IMR-90 (cell line): ENCODE data around the gene SEC61B. TPM values are rescaled to one million over a fixed set of nuclear protein-coding genes. Genes with fewer than 3 reads are reported as not detected.

Experiments used
- ATAC-seq: fragments of 200-7000 bp; cut with Tn5 transposase; 2 replicates; pipeline ENCODE4 v1.9.1; 2020; ENCODE audit warnings: low read depth, mild to moderate bottlenecking, moderate library complexity
- BruUV-seq: library from RNA; stranded (reverse); fragments of 400-500 nt; replicated peaks from 2 replicates; lab custom pipeline; 2021; lab: Mats Ljungman, UMichigan
- CTCF ChIA-PET: fragments of 300-600 bp; formaldehyde crosslinking; extraction: SDS; loops from one replicate; lab custom pipeline; 2021; ENCODE audit warnings: antibody characterized with exemption; lab: Yijun Ruan, JAX
- POLR2A ChIA-PET: fragments of 300-600 bp; sonication (Branson Sonifier 250); formaldehyde crosslinking; loops from one replicate; lab custom pipeline; 2022; ENCODE audit warnings: antibody characterized with exemption; ENCODE audit not compliant: unreplicated experiment; lab: Charles Lee
- DNase-seq: peaks from one replicate; pipeline ENCODE4 v3.0.0; 2013
- H2AFZ ChIP-seq: replicated peaks from 2 replicates; pipeline ENCODE3; 2013; ENCODE audit warnings: low read length, mild to moderate bottlenecking; ENCODE audit not compliant: poor library complexity
- H2AK5ac ChIP-seq: 2 replicates; pipeline ENCODE4 v1.6.1; 2013; ENCODE audit warnings: low read depth, low read length, inconsistent platforms
- H2AK9ac ChIP-seq: replicated peaks from 2 replicates; pipeline ENCODE3; 2013; ENCODE audit warnings: mild to moderate bottlenecking, low read depth, low read length, moderate library complexity; ENCODE audit not compliant: poor library complexity
- H2BK120ac ChIP-seq: 2 replicates; pipeline ENCODE4 v1.6.1; 2013; ENCODE audit warnings: low read depth, low read length, inconsistent platforms
- H2BK15ac ChIP-seq: 3 replicates; pipeline ENCODE4 v1.6.1; 2013; ENCODE audit warnings: low read depth, low read length, inconsistent platforms
- H2BK20ac ChIP-seq: 2 replicates; pipeline ENCODE4 v1.6.1; 2013; ENCODE audit warnings: low read depth, mild to moderate bottlenecking, inconsistent platforms, low read length, moderate library complexity
- H2BK5ac ChIP-seq: 2 replicates; pipeline ENCODE4 v1.6.1; 2013; ENCODE audit warnings: mild to moderate bottlenecking, low read depth, low read length, inconsistent platforms; ENCODE audit not compliant: poor library complexity, severe bottlenecking
- H3K14ac ChIP-seq: replicated peaks from 2 replicates; pipeline ENCODE4 v1.6.1; 2013; ENCODE audit warnings: low read depth, low read length, inconsistent platforms
- H3K18ac ChIP-seq: 2 replicates; pipeline ENCODE4 v1.6.1; 2013; ENCODE audit warnings: low read depth, low read length, control low read depth
- H3K23ac ChIP-seq: 2 replicates; pipeline ENCODE4 v1.6.1; 2013; ENCODE audit warnings: low read depth, low read length, inconsistent platforms
- H3K27ac ChIP-seq: 2 replicates; pipeline ENCODE4 v1.5.1; 2013; ENCODE audit warnings: mild to moderate bottlenecking, control low read depth, low read length; ENCODE audit not compliant: insufficient read depth
- H3K27me3 ChIP-seq: 2 replicates; pipeline ENCODE4 v1.6.1; 2013; ENCODE audit warnings: low read length; ENCODE audit not compliant: control insufficient read depth, insufficient read depth
- H3K36me3 ChIP-seq: 2 replicates; pipeline ENCODE4 v1.6.1; 2013; ENCODE audit warnings: low read length, mixed read lengths; ENCODE audit not compliant: control insufficient read depth, insufficient read depth
- H3K4ac ChIP-seq: 2 replicates; pipeline ENCODE4 v1.6.1; 2013; ENCODE audit warnings: low read depth, low read length, inconsistent platforms
- H3K4me1 ChIP-seq: 2 replicates; pipeline ENCODE4 v1.6.1; 2013; ENCODE audit warnings: low read length, mixed read lengths; ENCODE audit not compliant: control insufficient read depth, insufficient read depth
- H3K4me2 ChIP-seq: 2 replicates; pipeline ENCODE4 v1.6.1; 2013; ENCODE audit warnings: low read depth, mild to moderate bottlenecking, control low read depth, low read length, moderate library complexity
- H3K4me3 ChIP-seq: 2 replicates; pipeline ENCODE4 v1.5.1; 2013; ENCODE audit warnings: low read depth, mild to moderate bottlenecking, control low read depth, low read length, moderate library complexity; ENCODE audit not compliant: insufficient read depth
- H3K56ac ChIP-seq: 2 replicates; pipeline ENCODE4 v1.6.1; 2013; ENCODE audit warnings: low read length, inconsistent platforms; ENCODE audit not compliant: insufficient read depth; ENCODE audit errors: extremely low read depth
- H3K79me1 ChIP-seq, 2 experiments: 2 replicates each; pipeline ENCODE4 v1.6.1; 2013; ENCODE audit warnings: low read length in 2 of 2, inconsistent platforms in 1 of 2, low read depth in 1 of 2
- H3K9ac ChIP-seq: 2 replicates; pipeline ENCODE4 v1.6.1; 2013; ENCODE audit warnings: low read depth, low read length, control low read depth
- H3K9me1 ChIP-seq: 2 replicates; pipeline ENCODE4 v1.6.1; 2013; ENCODE audit warnings: low read length, inconsistent platforms; ENCODE audit not compliant: insufficient read depth
- H3K9me3 ChIP-seq: 2 replicates; pipeline ENCODE4 v1.6.1; 2013; ENCODE audit warnings: low read length; ENCODE audit not compliant: control insufficient read depth, insufficient read depth
- H4K20me1 ChIP-seq: 2 replicates; pipeline ENCODE4 v1.6.1; 2013; ENCODE audit warnings: low read length, inconsistent platforms; ENCODE audit not compliant: insufficient read depth
- H4K5ac ChIP-seq: 2 replicates; pipeline ENCODE4 v1.6.1; 2013; ENCODE audit warnings: mild to moderate bottlenecking, low read depth, low read length, control low read depth
- H4K8ac ChIP-seq, 2 experiments: 2 replicates each; pipeline ENCODE4 v1.6.1; 2013; ENCODE audit warnings: low read depth in 2 of 2, low read length in 2 of 2, control low read depth in 1 of 2, inconsistent platforms in 1 of 2
- H4K91ac ChIP-seq: 2 replicates; pipeline ENCODE4 v1.6.1; 2013; ENCODE audit warnings: low read depth, low read length, inconsistent platforms; ENCODE audit not compliant: insufficient read depth
- BHLHE40 ChIP-seq: fragments of 150-350 bp; IDR thresholded peaks from 2 replicates; pipeline ENCODE4 v1.6.1; 2016; ENCODE audit warnings: mild to moderate bottlenecking, low read depth, low read length
- CEBPB ChIP-seq: IDR thresholded peaks from 2 replicates; pipeline ENCODE4 v1.6.1; 2012; ENCODE audit warnings: low read depth, low read length, improper control_type of control experiment
- CHD1 ChIP-seq: IDR thresholded peaks from 2 replicates; pipeline ENCODE4 v1.6.1; 2012; ENCODE audit warnings: low read depth, low read length, improper control_type of control experiment
- CTCF ChIP-seq: conservative IDR thresholded peaks from 2 replicates; pipeline ENCODE4 v1.5.1; 2012; ENCODE audit warnings: mild to moderate bottlenecking, low read depth, low read length, improper control_type of control experiment
- ELK1 ChIP-seq: fragments of 150-350 bp; IDR thresholded peaks from 2 replicates; pipeline ENCODE4 v1.6.1; 2016; ENCODE audit warnings: low read depth, mild to moderate bottlenecking, low read length, moderate library complexity, borderline replicate concordance
- FOS ChIP-seq: fragments of 150-350 bp; IDR thresholded peaks from 2 replicates; pipeline ENCODE4 v1.6.1; 2016; ENCODE audit warnings: low read depth, low read length
- MAFK ChIP-seq: IDR thresholded peaks from 2 replicates; pipeline ENCODE4 v1.6.1; 2012; ENCODE audit warnings: low read depth, low read length, improper control_type of control experiment
- MAZ ChIP-seq: IDR thresholded peaks from 2 replicates; pipeline ENCODE4 v1.6.1; 2012; ENCODE audit warnings: low read depth, mild to moderate bottlenecking, low read length, improper control_type of control experiment, moderate library complexity, borderline replicate concordance
- MXI1 ChIP-seq: IDR thresholded peaks from 2 replicates; pipeline ENCODE4 v1.6.1; 2012; ENCODE audit warnings: low read depth, mild to moderate bottlenecking, low read length, moderate library complexity, borderline replicate concordance
- NFE2L2 ChIP-seq: fragments of 150-350 bp; IDR thresholded peaks from 2 replicates; pipeline ENCODE4 v1.6.1; 2016; ENCODE audit warnings: low read depth, mild to moderate bottlenecking, low read length
- RAD21 ChIP-seq: IDR thresholded peaks from 2 replicates; pipeline ENCODE4 v1.6.1; 2012; ENCODE audit warnings: low read length, improper control_type of control experiment
- RCOR1 ChIP-seq: IDR thresholded peaks from 2 replicates; pipeline ENCODE4 v1.6.1; 2012; ENCODE audit warnings: mild to moderate bottlenecking, low read length, improper control_type of control experiment; ENCODE audit not compliant: insufficient replicate concordance
- RFX5 ChIP-seq: IDR thresholded peaks from 2 replicates; pipeline ENCODE4 v1.8.0; 2012; ENCODE audit warnings: low read depth, mild to moderate bottlenecking, low read length, moderate library complexity
- SMC3 ChIP-seq: fragments of 150-350 bp; IDR thresholded peaks from 2 replicates; pipeline ENCODE4 v1.6.1; 2016; ENCODE audit warnings: low read depth, mild to moderate bottlenecking, antibody characterized with exemption, low read length, moderate library complexity
- USF2 ChIP-seq: fragments of 150-350 bp; IDR thresholded peaks from 2 replicates; pipeline ENCODE4 v1.6.1; 2017; ENCODE audit warnings: mild to moderate bottlenecking, antibody characterized with exemption, low read length, low read depth
- WGBS, 2 experiments: methylation state at CpG; one replicate each; pipeline versions ENCODE4 v1.1.5 to v1.1.7; 2013; ENCODE audit warnings: missing lambda C conversion rate in 2 of 2; ENCODE audit not compliant: insufficient read length in 1 of 2; ENCODE audit errors: extremely low coverage in 2 of 2; 5-methylcytosine and 5-hydroxymethylcytosine counted together
- dilution Hi-C: fragments of 300-500 bp; cut with HindIII; formaldehyde crosslinking; loops from one replicate; pipeline ENCODE4 v1.14.3; 2018; ENCODE audit warnings: low sequenced_read_pairs; ENCODE audit not compliant: unreplicated experiment
- in situ Hi-C: fragments of 300-500 bp; cut with MboI; formaldehyde crosslinking; loops from 3 replicates; pipeline ENCODE4 v1.14.3; 2019; ENCODE audit warnings: low sequenced_read_pairs, inconsistent platforms, mixed read lengths
- intact Hi-C: fragments of 100-400 bp; cut with micrococcal nuclease; formaldehyde crosslinking; loops from 2 replicates; pipeline ENCODE4 v1.10.0; 2022
- polyA plus RNA-seq, 3 experiments: library from polyadenylated mRNA; depleted of rRNA; stranded (reverse); fragments of >200 nt; gene quantifications; 2 replicates each; pipeline ENCODE4 v1.2.3, GENCODE V29; 2012; ENCODE audit warnings: low replicate concordance in 1 of 3
- total RNA-seq: library from RNA; depleted of rRNA; stranded (reverse); fragments of >200 nt; gene quantifications from 2 replicates; pipeline ENCODE4 v1.2.3, GENCODE V29; 2012

The SEC61B gene
- total and polyA plus RNA-seq, 2 of the 4 experiments (the other 2 are of a cell fraction) = 180 to 281 TPM

GRCh38 chr9:99183616-99184015 is 38.5 kb upstream of the SEC61B start:
- Histone ChIP-seq H3K4me1 (peaks cover 8% of the 10 kb centered on the region), H4K20me1 (no peaks in the 10 kb centered on the region), H3K4ac (no peak overlapping the region), H4K8ac (no peak overlapping the region), H3K56ac (no peak overlapping the region), H3K18ac (no peak overlapping the region), H3K23ac (no peak overlapping the region; the same call in 1 of the 2 replicates), H2BK5ac (no peak overlapping the region), H2AFZ (no peak overlapping the region), H2BK20ac (no peak overlapping the region), H2BK120ac (no peak overlapping the region), H4K5ac (no peak overlapping the region), H3K4me3 (no peak overlapping the region), H3K9me3 (no peaks in the 10 kb centered on the region), H3K79me1 (no peaks in the 10 kb centered on the region), H3K4me2 (no peak overlapping the region), H3K27ac (no peak overlapping the region), H2BK15ac (no peak overlapping the region), H3K9ac (no peak overlapping the region), H3K27me3 (peaks cover 4% of the 10 kb centered on the region), H4K91ac (no peak overlapping the region), H2AK9ac (no peak overlapping the region), H3K36me3 (no peaks in the 10 kb centered on the region), H3K14ac (no peak overlapping the region), H2AK5ac (no peak overlapping the region), H3K9me1 (peaks cover 6% of the 10 kb centered on the region; the same call in 1 of the 2 replicates)
- BruUV-seq = no TSS peak
- DNase-seq (no peak), ATAC-seq (no peak)
- dilution Hi-C loops = no loop called here
- intact Hi-C loops = loop anchor here (1.0 to 10.0 kb wide), 8 partner anchors 39 to 1411 kb away; partner anchors contain the start of genes MSANTD3 and SEC61B
- no CpG with 5 or more reads among the region's 3 CpGs for WGBS, 2 experiments
- no peak for TF ChIP-seq CTCF
- no peak for TF ChIP-seq CHD1
- no peak for TF ChIP-seq BHLHE40
- TF ChIP-seq SMC3 = no peak
- no peak for TF ChIP-seq RCOR1
- no peak for TF ChIP-seq FOS
- no peak for TF ChIP-seq RFX5
- no peak for TF ChIP-seq NFE2L2
- TF ChIP-seq CEBPB = no peak
- no peak for TF ChIP-seq ELK1
- no peak for TF ChIP-seq RAD21
- no peak for TF ChIP-seq MXI1
- TF ChIP-seq MAZ = no peak
- TF ChIP-seq USF2 = no peak
- no peak for TF ChIP-seq MAFK
- ChIA-PET POLR2A (no interaction called here), CTCF (interaction anchor here (2.3 kb wide), 1 partner anchor 39 kb away, joined by 12 read pairs; the partner anchor contains the start of genes ALG2 and SEC61B)
- in situ Hi-C loops = loop anchor here (10.0 to 25.0 kb wide), 4 partner anchors 621 to 1404 kb away; partner anchors contain the start of gene CAVIN4
